H1 (cell line): ENCODE measurements around the gene ADCY5. TPM values are rescaled to one million over a fixed set of nuclear protein-coding genes. Genes with fewer than 3 reads are reported as not detected.
A peak's percentile ranks its signal among the peaks of the same experiment; 100 is the strongest.

Source experiments
- CTCF ChIA-PET: fragments of 300-600 bp; sonication (Branson Sonifier 250); formaldehyde crosslinking; loops from one replicate; lab custom pipeline; 2021; ENCODE audit not compliant: partially characterized antibody; lab: Charles Lee
- POLR2A ChIA-PET: fragments of 300-600 bp; sonication (Branson Sonifier 250); formaldehyde crosslinking; loops from one replicate; lab custom pipeline; 2021; ENCODE audit warnings: inconsistent platforms; ENCODE audit not compliant: partially characterized antibody; lab: Charles Lee
- DNase-seq, 2 experiments: peaks; one replicate each; pipeline versions ENCODE4 v3.0.0 to v3.0.0-alpha.2; 2010 to 2022; ENCODE audit warnings: low spot score in 2 of 2, low read depth in 1 of 2, mixed read lengths in 1 of 2
- FAIRE-seq: peaks from 2 replicates; lab custom pipeline; 2011; peaks lifted over from hg19 to GRCh38; lab: Jason Lieb, UNC
- H2AFZ ChIP-seq: 2 replicates; pipeline ENCODE4 v1.8.1; 2012; ENCODE audit warnings: low read length, inconsistent platforms
- H2AK5ac ChIP-seq: 2 replicates; pipeline ENCODE4 v1.6.1; 2013; ENCODE audit warnings: low read depth, low read length
- H2BK120ac ChIP-seq: replicated peaks from 2 replicates; pipeline ENCODE3; 2013; ENCODE audit warnings: low read depth, low read length, inconsistent platforms
- H2BK12ac ChIP-seq: 2 replicates; pipeline ENCODE4 v1.6.1; 2013; ENCODE audit warnings: low read depth, low read length
- H2BK15ac ChIP-seq: 2 replicates; pipeline ENCODE4 v1.6.1; 2013; ENCODE audit warnings: low read length
- H2BK20ac ChIP-seq: 2 replicates; pipeline ENCODE4 v1.6.1; 2013; ENCODE audit warnings: low read length
- H2BK5ac ChIP-seq: 2 replicates; pipeline ENCODE4 v1.6.1; 2013; ENCODE audit warnings: low read depth, low read length
- H3K14ac ChIP-seq: 2 replicates; pipeline ENCODE4 v1.6.1; 2013; ENCODE audit warnings: inconsistent platforms; ENCODE audit not compliant: insufficient read length
- H3K18ac ChIP-seq: 2 replicates; pipeline ENCODE4 v1.6.1; 2013; ENCODE audit warnings: low read length; ENCODE audit errors: extremely low read depth
- H3K23ac ChIP-seq: 2 replicates; pipeline ENCODE4 v1.6.1; 2013; ENCODE audit warnings: inconsistent platforms; ENCODE audit not compliant: insufficient read length
- H3K23me2 ChIP-seq: 2 replicates; pipeline ENCODE4 v1.6.1; 2013; ENCODE audit warnings: low read depth, low read length
- H3K27ac ChIP-seq: 2 replicates; pipeline ENCODE4 v1.6.1; 2011; ENCODE audit warnings: low read depth, low read length, inconsistent platforms
- H3K27me3 ChIP-seq, 4 experiments: replicated peaks in 1 of 4; 1 replicate in 1 of 4; 2 replicates in 3 of 4; pipeline versions ENCODE4 v1.6.1 to v1.8.1; 2011 to 2013; ENCODE audit warnings: low read length in 3 of 4, mild to moderate bottlenecking in 3 of 4, inconsistent platforms in 2 of 4, mixed read lengths in 2 of 4, moderate library complexity in 1 of 4; ENCODE audit not compliant: control insufficient read depth in 3 of 4, insufficient read depth in 3 of 4; ENCODE audit errors: extremely low read depth in 1 of 4
- H3K36me3 ChIP-seq, 4 experiments: 2 replicates each; pipeline versions ENCODE4 v1.6.1 to v1.8.1; 2011 to 2013; ENCODE audit warnings: mild to moderate bottlenecking in 4 of 4, low read length in 3 of 4, moderate library complexity in 2 of 4, control low read depth in 1 of 4, inconsistent platforms in 1 of 4; ENCODE audit not compliant: insufficient read depth in 4 of 4, control insufficient read depth in 2 of 4
- H3K4ac ChIP-seq: replicated peaks from 2 replicates; pipeline ENCODE3; 2013; ENCODE audit warnings: low read length, low read depth, mixed read lengths, inconsistent platforms; ENCODE audit not compliant: insufficient read length
- H3K4me1 ChIP-seq, 4 experiments: replicated peaks in 1 of 4; 1 replicate in 1 of 4; 2 replicates in 3 of 4; pipeline versions ENCODE4 v1.6.1 to v1.8.1; 2011 to 2013; ENCODE audit warnings: low read length in 3 of 4, inconsistent platforms in 2 of 4, mixed read lengths in 1 of 4; ENCODE audit not compliant: insufficient read depth in 4 of 4, control insufficient read depth in 3 of 4
- H3K4me2 ChIP-seq, 2 experiments: 2 replicates each; pipeline versions ENCODE4 v1.6.1 to v1.8.1; 2011 to 2013; ENCODE audit warnings: low read depth in 2 of 2, low read length in 2 of 2, control low read depth in 1 of 2, inconsistent platforms in 1 of 2, mild to moderate bottlenecking in 1 of 2; ENCODE audit not compliant: insufficient read depth in 1 of 2
- H3K4me3 ChIP-seq, 4 experiments: fragments of 200-600, 300-600 bp in 1 of 4; sonication (generic), shearing (Covaris generic), sonication (Bioruptor Twin) in 1 of 4; 2 replicates each; pipeline versions ENCODE4 v1.5.1 to v1.8.1; 2011 to 2016; ENCODE audit warnings: low read length in 4 of 4, low read depth in 3 of 4, control low read depth in 2 of 4, inconsistent platforms in 2 of 4, mild to moderate bottlenecking in 2 of 4, mixed read lengths in 1 of 4, moderate library complexity in 1 of 4; ENCODE audit not compliant: insufficient read depth in 2 of 4; ENCODE audit errors: extremely low read depth in 1 of 4
- H3K56ac ChIP-seq: replicated peaks from 2 replicates; pipeline ENCODE3; 2013; ENCODE audit warnings: low read depth, mild to moderate bottlenecking, mixed read lengths, low read length, inconsistent platforms; ENCODE audit not compliant: insufficient read length
- H3K79me1 ChIP-seq: 2 replicates; pipeline ENCODE4 v1.6.1; 2013; ENCODE audit warnings: low read depth, low read length, control low read depth
- H3K79me2 ChIP-seq, 2 experiments: 2 replicates each; pipeline versions ENCODE4 v1.6.1 to v1.8.1; 2012 to 2013; ENCODE audit warnings: low read length in 2 of 2, mild to moderate bottlenecking in 2 of 2, inconsistent platforms in 1 of 2; ENCODE audit not compliant: insufficient read depth in 2 of 2, control insufficient read depth in 1 of 2
- H3K9ac ChIP-seq, 4 experiments: replicated peaks in 1 of 4; 1 replicate in 1 of 4; 2 replicates in 3 of 4; pipeline versions ENCODE4 v1.6.1 to v1.8.1; 2011 to 2013; ENCODE audit warnings: low read depth in 3 of 4, low read length in 3 of 4, control low read depth in 2 of 4, mild to moderate bottlenecking in 2 of 4, moderate library complexity in 2 of 4, inconsistent platforms in 1 of 4; ENCODE audit errors: extremely low read depth in 1 of 4
- H3K9me3 ChIP-seq, 2 experiments: 2 replicates each; pipeline versions ENCODE4 v1.6.1 to v1.8.1; 2012 to 2013; ENCODE audit warnings: mild to moderate bottlenecking in 2 of 2, moderate library complexity in 2 of 2, control low read depth in 1 of 2, inconsistent platforms in 1 of 2, low read depth in 1 of 2, low read length in 1 of 2, mixed read lengths in 1 of 2; ENCODE audit not compliant: insufficient read depth in 2 of 2
- H4K20me1 ChIP-seq, 2 experiments: replicated peaks in 1 of 2; 2 replicates each; pipeline versions ENCODE3 to v1.8.1; 2011 to 2013; ENCODE audit warnings: inconsistent platforms in 2 of 2, low read length in 2 of 2, mild to moderate bottlenecking in 1 of 2; ENCODE audit not compliant: insufficient read depth in 2 of 2, control insufficient read depth in 1 of 2
- H4K5ac ChIP-seq: 2 replicates; pipeline ENCODE4 v1.6.1; 2013; ENCODE audit warnings: low read length, low read depth, mixed read lengths, inconsistent platforms; ENCODE audit not compliant: insufficient read length
- H4K8ac ChIP-seq: 2 replicates; pipeline ENCODE4 v1.8.0; 2013; ENCODE audit warnings: mild to moderate bottlenecking, moderate library complexity, low read length, inconsistent platforms; ENCODE audit not compliant: insufficient read depth; ENCODE audit errors: extremely low read depth
- H4K91ac ChIP-seq: replicated peaks from 2 replicates; pipeline ENCODE3; 2013; ENCODE audit warnings: low read length, mixed read lengths, inconsistent platforms; ENCODE audit not compliant: insufficient read length
- CHD2 ChIP-seq: IDR thresholded peaks from 2 replicates; pipeline ENCODE4 v1.6.1; 2012; ENCODE audit warnings: low read length, improper control_type of control experiment
- CREB1 ChIP-seq: IDR thresholded peaks from 2 replicates; pipeline ENCODE4 v1.6.1; 2012; ENCODE audit warnings: inconsistent platforms
- JUND ChIP-seq: IDR thresholded peaks from 2 replicates; pipeline ENCODE4 v1.6.1; 2011; ENCODE audit warnings: mild to moderate bottlenecking, improper control_type of control experiment, low read length
- NANOG ChIP-seq: IDR thresholded peaks from 2 replicates; pipeline ENCODE4 v1.6.1; 2011; ENCODE audit warnings: low read length, low read depth, mild to moderate bottlenecking, inconsistent platforms; ENCODE audit not compliant: insufficient read depth, poor library complexity, severe bottlenecking
- PHF8 ChIP-seq: fragments of 200-600 bp; sonication (generic); conservative IDR thresholded peaks from 2 replicates; pipeline ENCODE4 v1.7.1; 2012; ENCODE audit warnings: low read depth, mild to moderate bottlenecking, inconsistent platforms, low read length, moderate library complexity
- POLR2A ChIP-seq, 2 experiments: IDR thresholded peaks; 1 replicate in 1 of 2; 2 replicates in 1 of 2; pipeline ENCODE4 v1.6.1; 2011; ENCODE audit warnings: low read depth in 2 of 2, low read length in 2 of 2, mild to moderate bottlenecking in 2 of 2; ENCODE audit errors: control extremely low read depth in 1 of 2
- RNF2 ChIP-seq: fragments of 200-900, 300-1000 bp; sonication (generic); IDR thresholded peaks from 2 replicates; pipeline ENCODE4 v1.7.1; 2016; ENCODE audit warnings: borderline replicate concordance, low read depth, mild to moderate bottlenecking, antibody characterized with exemption, low read length; ENCODE audit not compliant: poor library complexity, severe bottlenecking; ENCODE audit errors: missing control alignments
- RXRA ChIP-seq: IDR thresholded peaks from 2 replicates; pipeline ENCODE4 v1.6.1; 2011; ENCODE audit warnings: low read depth, mild to moderate bottlenecking, low read length, moderate library complexity; ENCODE audit not compliant: insufficient read depth
- TAF7 ChIP-seq: optimal IDR thresholded peaks from 2 replicates; pipeline ENCODE3; 2011; ENCODE audit warnings: low read depth, mild to moderate bottlenecking, inconsistent platforms, low read length, moderate library complexity, borderline replicate concordance
- USF2 ChIP-seq: IDR thresholded peaks from 2 replicates; pipeline ENCODE4 v1.6.1; 2011; ENCODE audit warnings: low read length, improper control_type of control experiment
- YY1 ChIP-seq: IDR thresholded peaks from 2 replicates; pipeline ENCODE4 v1.6.1; 2011; ENCODE audit warnings: low read depth, mild to moderate bottlenecking, low read length
- WGBS, 2 experiments: shearing (Covaris generic) in 1 of 2; methylation state at CpG; one replicate each; pipeline versions ENCODE4 v1.1.6 to v1.1.7; 2013 to 2015; ENCODE audit warnings: low lambda C conversion rate in 2 of 2, mixed read lengths in 2 of 2, inconsistent platforms in 1 of 2, low coverage in 1 of 2, missing lambda C conversion rate in 1 of 2; ENCODE audit not compliant: insufficient replicate concordance in 2 of 2, insufficient coverage in 1 of 2, insufficient read length in 1 of 2; ENCODE audit errors: extremely low coverage in 1 of 2, missing lambda C conversion rate in 1 of 2; 5-methylcytosine and 5-hydroxymethylcytosine counted together
- polyA plus RNA-seq, 7 experiments: library from polyadenylated mRNA; depleted of rRNA in 3 of 7; stranded (reverse) in 5 of 7; unstranded in 2 of 7; fragments of >200 nt in 5 of 7; fragments of 200-250 nt in 2 of 7; gene quantifications; 1 replicate in 5 of 7; 2 replicates in 1 of 7; 4 replicates in 1 of 7; pipeline versions ENCODE4 v1.2.1 to v1.2.3, GENCODE V29; 2011 to 2013; ENCODE audit warnings: missing spikeins in 2 of 7, mixed read lengths in 2 of 7
- total RNA-seq: library from RNA; stranded (reverse); fragmentation: NEBNext Ultra II Directional; extraction: Animal tissue kit (Norgen Biotek cat#: 25700); gene quantifications from 2 replicates; pipeline ENCODE4 v1.2.1, GENCODE V29; 2021

ADCY5 gene
- total and polyA plus RNA-seq, 2 of the 8 experiments (the other 6 are each of a cell fraction or from before 2014, with no cell fraction given), result 18.9 to 40.8 TPM

- Histone ChIP-seq H3K79me2 (peaks cover 0 to 31% of the 10 kb centered on the region in 2 experiments; a peak in 2 of 4 replicates), H3K9ac (no peak overlapping the region), H3K18ac (no peak overlapping the region), H4K5ac (no peak overlapping the region), H2BK5ac (no peak overlapping the region), H2AFZ (no peak overlapping the region), H2BK120ac (no peak overlapping the region), H3K4ac (peak overlapping the region; percentile 73), H3K56ac (no peak overlapping the region), H3K36me3 (peaks cover 0 to 3% (median under 1%) of the 10 kb centered on the region in 4 experiments; a peak in 2 of 8 replicates), H3K4me3 (no peak overlapping the region), H3K4me2 (no peak overlapping the region), H3K4me1 (peaks cover 15 to 42% (median 28%) of the 10 kb centered on the region in 4 experiments), H2BK20ac (no peak overlapping the region), H2BK15ac (peak overlapping the region; percentile 67; the same call in 1 of the 2 replicates), H3K27me3 (no peaks in the 10 kb centered on the region; a peak in 1 of 7 replicates), H2AK5ac (no peak overlapping the region), H4K20me1 (no peaks in the 10 kb centered on the region), H3K27ac (no peak overlapping the region), H3K9me3 (no peaks in the 10 kb centered on the region), H2BK12ac (no peak overlapping the region), H3K79me1 (peaks cover 5% of the 10 kb centered on the region; the same call in 1 of the 2 replicates), H3K23ac (no peak overlapping the region), H3K14ac (no peak overlapping the region), H4K8ac (no peak overlapping the region; the same call in 1 of the 2 replicates), H3K23me2 (peaks cover 9% of the 10 kb centered on the region; the same call in 1 of the 2 replicates), H4K91ac (no peak overlapping the region)
- CTCF ChIA-PET, result interaction anchor here (0.6 to 17.6 kb wide), 14 partner anchors 9 to 877 kb away, joined by 3 to 245 read pairs (median 3); no protein-coding TSS in a partner anchor
- no peak for FAIRE-seq
- POLR2A ChIA-PET, result interaction anchor here (1.3 to 1.8 kb wide), 3 partner anchors 11 to 23 kb away, joined by 3 to 8 read pairs (median 6); no protein-coding TSS in a partner anchor
- DNase-seq, result no peak
- WGBS, 2 experiments, result 90% methylated on average over 8 of the region's 8 CpGs; no CpG with 5 or more reads in 1 of the 2 experiments
- TF ChIP-seq CHD2 (no peak), RXRA (no peak), TAF7 (no peak), PHF8 (no peak), JUND (no peak), NANOG (no peak), YY1 (no peak), CREB1 (no peak), POLR2A (IDR thresholded peaks at IDR 0.05; ENCODE audit: control extremely low read depth in 1 of 2, low read depth in 2 of 2, low read length in 2 of 2) (no peak), RNF2 (no peak), USF2 (no peak)
Measured at GRCh38 chr3:123310186-123310585, 138.7 kb downstream of the ADCY5 start.
